Mucosa of descending colon (tissue), 3 donors: ENCODE results near the gene HEG1. TPM values are rescaled to one million over a fixed set of nuclear protein-coding genes. Genes with fewer than 3 reads are reported as not detected.
A peak's percentile ranks its signal among the peaks of the same experiment; 100 is the strongest.

ENCODE experiments used
- ATAC-seq: fragments of 200-7000 bp; cut with Tn5 transposase; one replicate; pipeline ENCODE4 v1.9.1; 2020; ENCODE audit warnings: mild to moderate bottlenecking, moderate library complexity
- DNase-seq, 3 donors: peaks; one replicate each; pipeline ENCODE4 v3.0.0-alpha.2; 2020
- H3K36me3 ChIP-seq: fragments of 200-600 bp; one replicate; pipeline ENCODE4 v1.8.0; 2021; ENCODE audit warnings: low read depth, mild to moderate bottlenecking
- H3K4me1 ChIP-seq: fragments of 200-600 bp; one replicate; pipeline ENCODE4 v1.8.0; 2021; ENCODE audit warnings: low read depth, mild to moderate bottlenecking
- H3K4me3 ChIP-seq: fragments of 200-600 bp; one replicate; pipeline ENCODE4 v1.8.0; 2021; ENCODE audit warnings: mild to moderate bottlenecking
- H3K9me3 ChIP-seq: fragments of 200-600 bp; one replicate; pipeline ENCODE4 v1.8.0; 2021; ENCODE audit warnings: mild to moderate bottlenecking
- intact Hi-C, 2 donors: fragments of 100-400 bp; cut with DNase I in 1 of 2; cut with micrococcal nuclease in 1 of 2; formaldehyde crosslinking; loops; one replicate each; pipeline versions ENCODE4 v1.11.0 to v1.11.1; 2022; cut with DNase I, micrococcal nuclease
- total RNA-seq, 3 donors: library from RNA; stranded (reverse); fragmentation: NEBNext Ultra II Directional in 2 of 3; extraction: Animal tissue kit (Norgen Biotek cat#: 25700) in 2 of 3; gene quantifications; one replicate each; pipeline versions ENCODE4 v1.2.1 to v1.2.4, GENCODE V29; 2021 to 2023
- TF ChIP-seq, protein P1 (sequence below): fragments of 200-600 bp; IDR thresholded peaks from one replicate; pipeline ENCODE4 v1.8.0; 2022; ENCODE audit warnings: antibody characterized with exemption, mild to moderate bottlenecking
- donor health status: DM: no; HTN: no; CAD: no; lungs with moderate emphysema.
- donor health status: DM: no; HTN: no; CAD: no.
- donor health status: DM: no; HTN: yes; CAD: no.

The HEG1 gene
- total RNA-seq, 3 donors from 2014 or later, result 7.4 to 45.3 (median 15.0) TPM

DNA sequence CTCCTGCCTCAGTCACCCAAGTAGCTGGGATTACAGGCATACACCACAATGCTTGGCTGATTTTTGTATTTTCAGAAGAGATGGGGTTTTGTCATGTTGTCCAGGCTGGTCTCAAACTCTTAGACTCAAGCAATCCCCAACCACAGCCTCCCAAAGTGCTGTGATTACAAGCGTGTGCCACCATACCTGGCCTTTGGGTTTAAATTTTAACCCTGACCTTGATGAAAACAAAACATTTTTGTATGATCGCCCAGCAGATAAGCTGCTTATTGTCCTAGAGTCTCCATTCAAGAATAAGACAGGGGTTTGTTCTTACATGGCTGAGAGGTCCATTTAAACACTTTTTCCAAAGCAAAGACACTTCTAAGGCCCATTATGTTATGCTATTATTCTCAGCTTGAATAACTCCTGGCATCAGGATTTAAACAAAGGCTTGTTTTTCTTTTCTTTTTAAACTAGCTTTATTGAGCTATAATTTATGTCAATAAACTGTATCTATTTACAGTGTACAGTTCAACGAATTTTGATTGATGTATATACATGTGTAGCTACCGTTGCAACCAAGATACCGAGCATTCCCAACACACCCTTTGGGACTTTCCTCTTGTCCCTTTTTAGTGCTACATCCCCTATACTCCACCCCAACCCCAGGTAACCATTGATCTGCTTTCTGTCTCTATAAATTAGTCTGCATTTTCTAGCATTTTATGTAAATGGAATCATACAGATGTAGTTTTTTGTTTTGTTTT lies 119.8 kb downstream of the HEG1 start:
- no peak overlapping the region for H3K4me3 ChIP-seq
- TF ChIP-seq, protein P1, sequence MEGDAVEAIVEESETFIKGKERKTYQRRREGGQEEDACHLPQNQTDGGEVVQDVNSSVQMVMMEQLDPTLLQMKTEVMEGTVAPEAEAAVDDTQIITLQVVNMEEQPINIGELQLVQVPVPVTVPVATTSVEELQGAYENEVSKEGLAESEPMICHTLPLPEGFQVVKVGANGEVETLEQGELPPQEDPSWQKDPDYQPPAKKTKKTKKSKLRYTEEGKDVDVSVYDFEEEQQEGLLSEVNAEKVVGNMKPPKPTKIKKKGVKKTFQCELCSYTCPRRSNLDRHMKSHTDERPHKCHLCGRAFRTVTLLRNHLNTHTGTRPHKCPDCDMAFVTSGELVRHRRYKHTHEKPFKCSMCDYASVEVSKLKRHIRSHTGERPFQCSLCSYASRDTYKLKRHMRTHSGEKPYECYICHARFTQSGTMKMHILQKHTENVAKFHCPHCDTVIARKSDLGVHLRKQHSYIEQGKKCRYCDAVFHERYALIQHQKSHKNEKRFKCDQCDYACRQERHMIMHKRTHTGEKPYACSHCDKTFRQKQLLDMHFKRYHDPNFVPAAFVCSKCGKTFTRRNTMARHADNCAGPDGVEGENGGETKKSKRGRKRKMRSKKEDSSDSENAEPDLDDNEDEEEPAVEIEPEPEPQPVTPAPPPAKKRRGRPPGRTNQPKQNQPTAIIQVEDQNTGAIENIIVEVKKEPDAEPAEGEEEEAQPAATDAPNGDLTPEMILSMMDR, result no peak
- DNase-seq (peak in 1 of 3 donors; percentile 42), ATAC-seq (peak; percentile 72)
- H3K9me3 ChIP-seq, result no peaks in the 10 kb centered on the region
- H3K36me3 ChIP-seq, result no peaks in the 10 kb centered on the region
- peaks cover 10% of the 10 kb centered on the region for H3K4me1 ChIP-seq
- intact Hi-C loops, result no loop called here

DNA sequence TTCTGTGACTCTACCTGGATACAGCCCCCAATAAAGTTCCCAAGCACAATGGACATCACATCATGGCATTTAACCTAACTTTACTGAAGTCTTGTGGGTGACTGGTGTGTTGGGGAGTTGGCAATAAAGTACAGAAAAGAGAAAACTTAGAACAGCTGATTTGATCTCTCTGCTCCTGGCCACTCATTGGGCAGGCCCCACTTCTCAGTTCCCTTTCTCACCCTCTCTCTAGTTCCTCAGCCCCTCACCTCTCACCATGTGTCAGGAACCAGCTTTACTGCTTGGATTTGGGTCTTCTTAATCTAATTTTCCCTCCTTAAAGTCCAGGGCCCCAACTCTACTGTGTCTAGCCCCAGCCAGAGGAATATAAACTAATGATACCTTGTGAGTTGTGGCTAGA lies 120.5 kb downstream of the HEG1 start:
- intact Hi-C loops, result no loop called here
- Histone ChIP-seq H3K4me3 (no peak overlapping the region), H3K9me3 (no peaks in the 10 kb centered on the region), H3K4me1 (peaks cover 12% of the 10 kb centered on the region), H3K36me3 (no peaks in the 10 kb centered on the region)
- TF ChIP-seq, protein P1, result no peak
- DNase-seq (no peak), ATAC-seq (no peak)

DNA sequence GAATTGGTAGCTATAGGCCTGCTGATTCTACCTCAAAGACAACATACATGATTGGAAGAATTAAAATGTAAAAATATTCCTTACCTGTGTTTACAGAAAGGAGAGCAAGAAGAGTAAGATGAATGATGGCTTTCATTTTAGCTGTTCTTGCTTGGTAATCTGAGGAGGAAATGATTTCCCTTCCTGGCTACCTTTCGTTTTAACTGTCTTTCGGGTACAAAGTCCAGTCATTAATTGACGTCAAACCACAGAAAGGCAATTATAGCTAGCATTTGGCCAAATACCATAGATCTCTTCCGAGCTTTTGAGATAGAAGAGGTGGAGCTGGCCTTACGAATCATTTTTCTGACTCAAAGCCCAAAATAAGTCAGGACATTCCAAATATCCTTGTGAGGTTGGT lies 121.2 kb downstream of the HEG1 start, which contains the start of gene MUC13:
MUC13 (minus strand) TSS at position 175 of the 400 bp plus-strand sequence; CDS start at position 136, 39 bp downstream.
- Histone ChIP-seq H3K4me3 (peak within 1 kb of the TSS; percentile 41), H3K36me3 (no peaks in the 10 kb centered on the region), H3K9me3 (no peaks in the 10 kb centered on the region), H3K4me1 (peaks cover 12% of the 10 kb centered on the region)
- ATAC-seq (peak; percentile 78), DNase-seq (peak in 1 of 3 donors; percentile 67)
- TF ChIP-seq, protein P1, result no peak
- intact Hi-C loops, result no loop called here

DNA sequence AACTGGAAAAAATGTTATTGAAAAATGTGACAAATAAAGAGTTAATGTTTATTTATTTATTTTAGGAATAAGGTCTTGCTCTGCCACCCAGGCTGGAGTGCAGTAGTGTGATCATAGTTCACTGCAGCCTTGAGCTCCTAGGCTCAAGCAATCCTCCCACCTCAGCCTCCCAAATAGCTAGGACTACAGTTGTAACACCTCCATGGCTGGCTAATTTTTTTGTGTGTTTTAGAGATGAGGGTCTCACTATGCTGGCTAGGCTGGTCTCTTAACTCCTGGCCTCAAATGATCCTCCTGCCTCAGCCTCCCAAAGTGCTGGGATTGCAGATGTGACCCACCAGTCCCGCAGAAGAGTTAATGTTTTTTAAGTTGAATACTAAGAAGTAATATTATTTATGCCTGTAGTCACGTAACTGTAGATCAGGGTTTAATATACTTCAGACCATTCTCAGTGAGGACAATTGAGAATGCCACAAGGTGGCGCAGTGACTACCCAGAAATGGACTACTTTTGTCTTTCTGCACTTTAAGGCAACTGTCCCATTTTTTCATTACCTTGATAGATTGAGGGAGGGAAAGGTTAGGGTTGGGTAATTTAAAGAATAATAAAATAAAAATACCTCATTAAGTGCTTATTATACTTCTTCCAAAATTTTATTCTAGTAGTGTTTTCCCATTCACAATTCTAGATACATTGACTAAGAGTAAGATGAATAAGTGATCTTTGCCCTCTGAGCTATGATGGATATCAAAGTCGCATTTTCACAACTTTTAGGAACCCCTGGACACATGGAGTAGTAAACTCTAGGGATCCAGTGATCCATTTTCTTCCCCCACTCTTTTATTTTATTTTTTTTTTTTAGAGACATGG lies 127.2 kb downstream of the HEG1 start:
- Histone ChIP-seq H3K9me3 (no peaks in the 10 kb centered on the region), H3K36me3 (no peaks in the 10 kb centered on the region), H3K4me3 (no peak overlapping the region), H3K4me1 (peaks cover 8% of the 10 kb centered on the region)
- ATAC-seq, result peak; percentile 46
- intact Hi-C loops, result loop anchor here in 1 of 2 donors (2.0 kb wide), 1 partner anchor 58 kb away; no protein-coding TSS in a partner anchor
- TF ChIP-seq, protein P1, result peak; percentile 44
- peak in 1 of 3 donors; percentile 91 for DNase-seq

DNA sequence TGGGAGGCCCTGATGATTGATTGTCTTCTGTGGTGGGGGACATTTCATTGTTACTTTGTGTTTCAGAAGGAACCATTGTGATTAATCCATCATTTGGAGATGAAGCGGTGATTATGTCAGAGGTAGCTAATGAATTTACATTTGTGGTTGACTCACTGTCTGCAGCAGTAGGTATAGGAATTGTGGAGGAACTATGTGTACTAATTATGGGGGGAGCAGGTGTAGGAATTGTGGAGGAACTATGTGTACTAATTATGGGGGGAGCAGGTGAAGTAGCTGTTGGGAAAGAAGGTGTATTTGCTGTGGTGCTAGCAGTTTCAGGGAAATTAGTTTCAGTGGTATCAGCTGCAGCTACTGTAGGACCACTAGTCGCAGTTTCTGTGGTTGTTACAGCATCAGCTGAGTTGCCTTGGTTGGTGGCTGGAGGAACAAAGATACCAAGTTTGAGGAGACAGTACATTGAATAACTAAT lies 128.2 kb downstream of the HEG1 start:
- DNase-seq, result no peak
- intact Hi-C loops, result loop anchor here in 1 of 2 donors (2.0 kb wide), 1 partner anchor 59 kb away; no protein-coding TSS in a partner anchor
- TF ChIP-seq, protein P1, result no peak
- H3K4me1 ChIP-seq, result peaks cover 8% of the 10 kb centered on the region
- H3K36me3 ChIP-seq, result no peaks in the 10 kb centered on the region
- H3K4me3 ChIP-seq, result no peak overlapping the region
- no peak for ATAC-seq
- H3K9me3 ChIP-seq, result no peaks in the 10 kb centered on the region
